OCI-LY7 (cell line): ENCODE results near the gene GPR32. TPM values are rescaled to one million over a fixed set of nuclear protein-coding genes. Genes with fewer than 3 reads are reported as not detected.
"Not testable (repeated sequence)": the region's sequence is repeated elsewhere in the genome, so short reads cannot be mapped to it uniquely, and the experiment has no call there.

Source experiments
- BruUV-seq: library from RNA; stranded (reverse); fragments of 400-500 nt; replicated peaks from 2 replicates; lab custom pipeline; 2021; lab: Mats Ljungman, UMichigan
- CTCF ChIA-PET: fragments of 300-600 bp; sonication (Branson Sonifier 250); formaldehyde crosslinking; loops from one replicate; lab custom pipeline; 2022; ENCODE audit warnings: antibody characterized with exemption; ENCODE audit not compliant: unreplicated experiment; lab: Charles Lee
- POLR2A ChIA-PET: fragments of 300-600 bp; sonication (Branson Sonifier 250); formaldehyde crosslinking; loops from one replicate; lab custom pipeline; 2022; ENCODE audit warnings: antibody characterized with exemption; lab: Charles Lee
- DNase-seq: peaks from one replicate; pipeline ENCODE4 v3.0.0-alpha.2; 2015; ENCODE audit warnings: low spot score
- H2AFZ ChIP-seq: fragments of 200-600 bp; sonication (generic), shearing (Covaris generic); 2 replicates; pipeline ENCODE4 v1.6.1; 2014; ENCODE audit warnings: mild to moderate bottlenecking, antibody characterized with exemption, low read length, moderate library complexity
- H3K27ac ChIP-seq: fragments of 200-600 bp; sonication (generic); 2 replicates; pipeline ENCODE4 v1.5.1; 2014; ENCODE audit warnings: mixed run types, low read depth, mild to moderate bottlenecking, moderate library complexity, low read length, inconsistent platforms; ENCODE audit not compliant: poor library complexity, severe bottlenecking
- H3K36me3 ChIP-seq: fragments of 200-600 bp; sonication (generic); 2 replicates; pipeline ENCODE4 v1.6.1; 2014; ENCODE audit warnings: mild to moderate bottlenecking, antibody characterized with exemption, low read length, moderate library complexity, mixed read lengths; ENCODE audit not compliant: insufficient read depth
- H3K4me1 ChIP-seq: fragments of 200-600 bp; sonication (generic); 2 replicates; pipeline ENCODE4 v1.5.1; 2014; ENCODE audit warnings: mild to moderate bottlenecking, low read length; ENCODE audit not compliant: insufficient read depth, poor library complexity, severe bottlenecking
- H3K4me2 ChIP-seq: fragments of 200-600 bp; sonication (generic); 2 replicates; pipeline ENCODE4 v1.6.1; 2014; ENCODE audit warnings: mild to moderate bottlenecking, low read length
- H3K4me3 ChIP-seq: fragments of 200-600 bp; sonication (generic); 2 replicates; pipeline ENCODE4 v1.5.1; 2014; ENCODE audit warnings: mild to moderate bottlenecking, low read depth, low read length; ENCODE audit not compliant: poor library complexity, severe bottlenecking
- H3K79me2 ChIP-seq: fragments of 200-600 bp; sonication (generic); 2 replicates; pipeline ENCODE4 v1.6.1; 2016; ENCODE audit warnings: low read depth, mild to moderate bottlenecking, low read length, moderate library complexity, mixed read lengths; ENCODE audit not compliant: insufficient read depth
- H3K9me2 ChIP-seq: fragments of 200-600 bp; sonication (generic); 2 replicates; pipeline ENCODE4 v1.6.1; 2016; ENCODE audit warnings: mild to moderate bottlenecking, low read length, mixed read lengths; ENCODE audit not compliant: insufficient read depth
- H3K9me3 ChIP-seq: fragments of 200-600 bp; sonication (generic); 2 replicates; pipeline ENCODE4 v1.6.1; 2014; ENCODE audit warnings: mild to moderate bottlenecking, mixed run types, low read length, mixed read lengths
- H4K20me1 ChIP-seq: fragments of 200-600 bp; sonication (generic); 2 replicates; pipeline ENCODE4 v1.6.1; 2014; ENCODE audit warnings: mild to moderate bottlenecking, antibody characterized with exemption, low read length, moderate library complexity, mixed read lengths; ENCODE audit not compliant: insufficient read depth
- CTCF ChIP-seq: fragments of 200-600 bp; sonication (generic); conservative IDR thresholded peaks from 2 replicates; pipeline ENCODE4 v1.5.1; 2014; ENCODE audit warnings: mild to moderate bottlenecking, antibody characterized with exemption, low read length, moderate library complexity, mixed read lengths
- EZH2phosphoT487 ChIP-seq: fragments of 200-600 bp; sonication (generic); IDR thresholded peaks from 2 replicates; pipeline ENCODE4 v1.6.1; 2018; ENCODE audit warnings: low read depth, borderline replicate concordance, mild to moderate bottlenecking, mixed run types, antibody characterized with exemption, low read length, moderate library complexity, mixed read lengths
- intact Hi-C: fragments of 100-400 bp; cut with micrococcal nuclease; formaldehyde crosslinking; loops from one replicate; pipeline ENCODE4 v1.10.0; 2022; ENCODE audit not compliant: unreplicated experiment
- total RNA-seq, 2 experiments: library from RNA; depleted of rRNA in 1 of 2; stranded (reverse); fragments of >200 nt in 1 of 2; shearing (Covaris generic) in 1 of 2; gene quantifications; 2 replicates each; pipeline ENCODE4 v1.2.3, GENCODE V29; 2014 to 2022

GPR32 gene
- total RNA-seq, 2 experiments from 2014 or later, result not detected

- no TSS peak for BruUV-seq
- Histone ChIP-seq H3K27ac (no peak overlapping the region), H3K36me3 (no peaks in the 10 kb centered on the region), H3K9me3 (peaks cover 6% of the 10 kb centered on the region; the same call in 1 of the 2 replicates), H3K79me2 (no peaks in the 10 kb centered on the region), H2AFZ (no peak overlapping the region), H4K20me1 (no peaks in the 10 kb centered on the region), H3K9me2 (no peaks in the 10 kb centered on the region), H3K4me1 (no peaks in the 10 kb centered on the region), H3K4me2 (no peak overlapping the region), H3K4me3 (no peak overlapping the region)
- POLR2A ChIA-PET, result interaction anchor here (0.6 kb wide), 2 partner anchors 10 to 102 kb away, joined by 3 to 4 read pairs; partner anchors contain the start of gene KLK2
- DNase-seq, result no peak
- CTCF ChIA-PET, result no interaction called here
- TF ChIP-seq EZH2phosphoT487, result no peak
- no peak for TF ChIP-seq CTCF
- intact Hi-C loops, result no loop called here
Measured at GRCh38 chr19:50770888-50771287, 624 bp downstream of the GPR32 start.

- POLR2A ChIA-PET, result no interaction called here
- CTCF ChIA-PET, result no interaction called here
- intact Hi-C loops, result no loop called here
- H4K20me1 ChIP-seq, result no peaks in the 10 kb centered on the region
- no peak overlapping the region for H3K27ac ChIP-seq
- H2AFZ ChIP-seq, result peak overlapping the region; percentile 69
- no TSS peak for BruUV-seq
- no peaks in the 10 kb centered on the region for H3K4me1 ChIP-seq
- no peaks in the 10 kb centered on the region for H3K36me3 ChIP-seq
- H3K9me2 ChIP-seq, result no peaks in the 10 kb centered on the region
- peaks cover 6% of the 10 kb centered on the region; the same call in 1 of the 2 replicates for H3K9me3 ChIP-seq
- no peak overlapping the region for H3K4me2 ChIP-seq
- no peak overlapping the region for H3K4me3 ChIP-seq
- peak; percentile 62 for DNase-seq
- TF ChIP-seq EZH2phosphoT487 (no peak), CTCF (no peak)
- H3K79me2 ChIP-seq, result no peaks in the 10 kb centered on the region
Measured at GRCh38 chr19:50772476-50772875, 2.2 kb downstream of the GPR32 start.

- H2AFZ ChIP-seq, result peak overlapping the region; percentile 69
- H3K4me1 ChIP-seq, H3K4me2 ChIP-seq, H3K79me2 ChIP-seq, H4K20me1 ChIP-seq, DNase-seq, intact Hi-C loops, H3K27ac ChIP-seq, CTCF ChIA-PET, H3K9me2 ChIP-seq, H3K36me3 ChIP-seq, H3K9me3 ChIP-seq, BruUV-seq, H3K4me3 ChIP-seq: not testable (repeated sequence)
- POLR2A ChIA-PET, result interaction anchor here (0.7 kb wide), 1 partner anchor 10 kb away, joined by 3 read pairs; no protein-coding TSS in a partner anchor
Measured at GRCh38 chr19:50772912-50773311, 2.6 kb downstream of the GPR32 start.

GRCh38 chr19:50773454-50773853 is 3.2 kb downstream of the GPR32 start:
- CTCF ChIA-PET, BruUV-seq, H3K4me2 ChIP-seq, H2AFZ ChIP-seq, H3K36me3 ChIP-seq, H3K79me2 ChIP-seq, H4K20me1 ChIP-seq, H3K9me3 ChIP-seq, DNase-seq, H3K9me2 ChIP-seq, intact Hi-C loops, H3K27ac ChIP-seq, H3K4me1 ChIP-seq, H3K4me3 ChIP-seq: not testable (repeated sequence)
- POLR2A ChIA-PET, result interaction anchor here (0.7 kb wide), 2 partner anchors 11 to 44 kb away, joined by 3 to 7 read pairs; no protein-coding TSS in a partner anchor
